Hematopoietic multipotent progenitor cell treated with erythropoietin and hydrocortisone succinate and interleukin-3 and kit ligand, for 15 days (in vitro differentiated cells): ENCODE measurements around the gene AGBL4.

ENCODE experiments used
- DNase-seq: peaks from one replicate; pipeline ENCODE4 v3.0.0-alpha.2; 2015; ENCODE audit warnings: low spot score

Gene AGBL4

GRCh38 chr1:48718705-48719104 lies 1305.0 kb downstream of the AGBL4 start:
- DNase-seq, result no peak

GRCh38 chr1:48718116-48718630 lies 1305.6 kb downstream of the AGBL4 start:
- DNase-seq, result no peak

GRCh38 chr1:48717082-48717481 lies 1306.7 kb downstream of the AGBL4 start:
- DNase-seq, result no peak

GRCh38 chr1:48715921-48716320 lies 1307.8 kb downstream of the AGBL4 start:
- DNase-seq, result no peak

GRCh38 chr1:48710915-48711314 lies 1312.8 kb downstream of the AGBL4 start:
- no peak for DNase-seq

GRCh38 chr1:48710318-48710717 lies 1313.4 kb downstream of the AGBL4 start:
- no peak for DNase-seq

GRCh38 chr1:48704736-48705135 lies 1319.0 kb downstream of the AGBL4 start:
- no peak for DNase-seq

GRCh38 chr1:48701445-48701844 lies 1322.3 kb downstream of the AGBL4 start:
- DNase-seq, result no peak

- peak; percentile 50 for DNase-seq
These were observed 1326.6 kb downstream of the AGBL4 start for GRCh38 chr1:48697066-48697707.

GRCh38 chr1:48695161-48695560 lies 1328.6 kb downstream of the AGBL4 start:
- no peak for DNase-seq

- no peak for DNase-seq
These were observed 1330.0 kb downstream of the AGBL4 start for GRCh38 chr1:48693674-48694320.

- DNase-seq, result no peak
These were observed 1330.6 kb downstream of the AGBL4 start for GRCh38 chr1:48693180-48693579.

GRCh38 chr1:48692235-48692634 lies 1331.5 kb downstream of the AGBL4 start:
- no peak for DNase-seq

- no peak for DNase-seq
These were observed 1332.2 kb downstream of the AGBL4 start for GRCh38 chr1:48691429-48692001.

GRCh38 chr1:48688102-48688760 lies 1335.5 kb downstream of the AGBL4 start:
- DNase-seq, result no peak

GRCh38 chr1:48687282-48688045 lies 1336.3 kb downstream of the AGBL4 start:
- DNase-seq, result no peak

- DNase-seq, result no peak
These were observed 1337.6 kb downstream of the AGBL4 start for GRCh38 chr1:48686159-48686558.

- no peak for DNase-seq
These were observed 1339.4 kb downstream of the AGBL4 start for GRCh38 chr1:48684381-48684780.

- no peak for DNase-seq
These were observed 1339.9 kb downstream of the AGBL4 start for GRCh38 chr1:48683839-48684238.

GRCh38 chr1:48681476-48682305 lies 1342.1 kb downstream of the AGBL4 start:
- DNase-seq, result no peak

- no peak for DNase-seq
These were observed 1343.2 kb downstream of the AGBL4 start for GRCh38 chr1:48680411-48681035.
